ENCODE measurements around the gene ARHGEF16. TPM values are rescaled to one million over a fixed set of nuclear protein-coding genes. Genes with fewer than 3 reads are reported as not detected.

Gene ARHGEF16
- total and polyA plus RNA-seq, 11 donors: 0.31 to 1.4 (median 0.51) TPM

DNA sequence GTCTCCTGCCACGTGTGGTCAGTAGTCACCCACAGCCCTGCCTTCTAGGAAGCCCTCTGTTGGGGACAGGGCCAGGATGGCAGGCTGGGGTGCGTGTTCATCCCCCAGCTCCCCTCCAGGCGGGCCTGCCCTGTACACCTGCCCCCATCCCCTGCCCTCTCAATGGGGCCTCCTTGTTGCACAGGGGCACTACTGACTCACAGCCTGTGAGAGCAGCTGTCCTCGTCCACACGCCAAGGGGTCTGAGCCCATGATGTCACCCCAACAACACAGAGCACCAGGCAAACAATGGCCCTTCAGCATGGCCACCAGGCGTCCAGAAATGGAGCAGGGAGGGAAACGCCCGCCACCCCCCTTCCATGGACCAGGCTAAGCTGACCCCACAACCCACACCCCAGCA lies 64.3 kb downstream of the ARHGEF16 start:
- Histone ChIP-seq H3K4me3 (no peak overlapping the region), H3K4me1 (no peaks in the 10 kb centered on the region), H3K9me3 (peaks cover 0 to 3% (median 0%) of the 10 kb centered on the region in 12 donors), H3K27ac (no peak overlapping the region), H3K36me3 (no peaks in the 10 kb centered on the region), H3K27me3 (no peaks in the 10 kb centered on the region)
- WGBS, 4 donors: 89 to 95% (median 94%) methylated on average over 5 to 8 of the region's 8 CpGs
- DNase-seq (no peak), ATAC-seq (no peak)
- no peak for TF ChIP-seq POLR2A (IDR thresholded peaks at IDR 0.05)
- TF ChIP-seq, protein P1, sequence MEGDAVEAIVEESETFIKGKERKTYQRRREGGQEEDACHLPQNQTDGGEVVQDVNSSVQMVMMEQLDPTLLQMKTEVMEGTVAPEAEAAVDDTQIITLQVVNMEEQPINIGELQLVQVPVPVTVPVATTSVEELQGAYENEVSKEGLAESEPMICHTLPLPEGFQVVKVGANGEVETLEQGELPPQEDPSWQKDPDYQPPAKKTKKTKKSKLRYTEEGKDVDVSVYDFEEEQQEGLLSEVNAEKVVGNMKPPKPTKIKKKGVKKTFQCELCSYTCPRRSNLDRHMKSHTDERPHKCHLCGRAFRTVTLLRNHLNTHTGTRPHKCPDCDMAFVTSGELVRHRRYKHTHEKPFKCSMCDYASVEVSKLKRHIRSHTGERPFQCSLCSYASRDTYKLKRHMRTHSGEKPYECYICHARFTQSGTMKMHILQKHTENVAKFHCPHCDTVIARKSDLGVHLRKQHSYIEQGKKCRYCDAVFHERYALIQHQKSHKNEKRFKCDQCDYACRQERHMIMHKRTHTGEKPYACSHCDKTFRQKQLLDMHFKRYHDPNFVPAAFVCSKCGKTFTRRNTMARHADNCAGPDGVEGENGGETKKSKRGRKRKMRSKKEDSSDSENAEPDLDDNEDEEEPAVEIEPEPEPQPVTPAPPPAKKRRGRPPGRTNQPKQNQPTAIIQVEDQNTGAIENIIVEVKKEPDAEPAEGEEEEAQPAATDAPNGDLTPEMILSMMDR (IDR thresholded peaks at IDR 0.05): no peak
- intact Hi-C loops (cut with DNase I): no loop called here

DNA sequence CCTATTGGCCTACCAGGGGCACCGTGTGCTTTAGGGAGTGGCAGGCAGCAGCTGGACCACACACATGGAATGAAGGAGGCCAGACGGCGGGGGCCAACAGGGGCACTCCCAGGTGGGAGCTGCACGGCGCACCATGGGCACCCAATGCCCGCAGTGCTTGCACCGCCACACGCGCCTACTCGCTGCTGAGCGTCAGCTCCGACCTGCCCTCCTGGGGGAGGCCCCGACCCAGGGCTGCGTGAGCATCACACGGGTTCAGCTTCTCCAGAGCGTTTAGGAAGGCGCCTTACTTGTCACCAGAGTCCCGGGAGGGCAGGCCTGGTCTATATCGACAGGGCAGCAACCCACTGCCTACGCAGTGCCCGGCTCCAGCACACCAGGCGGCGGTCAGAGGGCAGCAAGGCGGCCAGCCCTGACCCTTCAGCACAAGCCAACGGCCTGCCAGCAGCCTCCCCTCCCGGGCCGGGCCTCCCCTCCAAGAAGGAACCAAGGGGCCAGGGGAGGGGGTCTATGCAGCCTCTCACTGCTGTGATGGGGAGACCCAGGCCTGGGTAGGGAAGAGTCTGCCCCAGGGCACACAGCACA lies 64.9 kb downstream of the ARHGEF16 start:
- no peak for DNase-seq
- no peak for ATAC-seq
- Histone ChIP-seq H3K36me3 (no peaks in the 10 kb centered on the region), H3K4me1 (no peaks in the 10 kb centered on the region), H3K9me3 (peaks cover 0 to 3% (median 0%) of the 10 kb centered on the region in 12 donors), H3K27ac (no peak overlapping the region), H3K4me3 (no peak overlapping the region), H3K27me3 (no peaks in the 10 kb centered on the region)
- 88 to 95% (median 93%) methylated on average over 12 to 27 of the region's 27 CpGs for WGBS, 4 donors
- intact Hi-C loops (cut with DNase I): no loop called here
- TF ChIP-seq, protein P1 (IDR thresholded peaks at IDR 0.05): no peak
- TF ChIP-seq POLR2A (IDR thresholded peaks at IDR 0.05): no peak

DNA sequence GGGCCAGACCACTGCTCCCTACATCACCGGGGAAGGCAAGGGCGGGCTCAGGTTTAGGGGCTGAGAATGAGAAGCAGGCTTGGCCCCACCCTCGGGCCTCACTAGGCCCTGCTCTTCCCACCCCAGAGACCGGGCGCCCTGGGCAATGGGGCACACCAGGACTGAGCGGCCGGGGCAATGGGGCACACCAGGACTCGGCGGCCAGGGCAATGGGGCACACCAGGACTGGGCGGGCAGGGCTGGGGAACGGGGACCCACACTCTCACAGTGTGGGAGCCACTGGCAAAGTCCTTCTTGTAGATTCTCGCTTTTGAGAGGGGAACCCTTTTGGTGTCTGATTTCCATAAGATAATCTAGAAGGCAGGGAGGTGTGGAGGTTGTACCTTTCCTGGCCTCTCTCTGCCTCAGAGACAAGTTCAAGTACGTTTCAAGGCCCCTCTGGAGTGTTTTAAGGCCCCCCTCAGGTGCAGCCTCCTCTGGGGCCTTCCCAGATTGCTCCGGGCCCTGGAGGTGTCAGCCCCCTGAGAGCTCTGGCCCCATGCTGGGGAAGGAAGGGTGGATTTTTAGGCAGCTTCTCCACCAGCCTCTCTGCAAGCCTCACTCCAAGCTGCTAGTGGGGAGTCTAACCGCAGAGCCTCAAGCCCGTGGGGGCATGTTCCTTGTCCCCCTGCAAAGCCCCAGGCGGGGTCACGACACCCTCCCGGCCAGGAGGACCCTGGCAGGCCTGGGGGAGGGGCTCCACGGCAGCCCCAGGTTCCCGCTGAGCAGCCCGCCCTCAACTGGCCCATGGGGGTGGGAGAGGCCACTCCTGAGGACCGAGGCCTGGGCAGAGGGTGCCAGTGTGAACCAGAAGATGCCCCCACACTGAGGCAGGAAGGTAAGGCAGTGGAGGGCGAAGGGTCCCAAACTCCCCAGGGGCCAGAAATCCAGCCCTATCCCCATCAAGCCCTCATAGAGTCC lies 66.2 kb downstream of the ARHGEF16 start:
- H3K27ac ChIP-seq: no peak overlapping the region
- DNase-seq: no peak
- no peak overlapping the region for H3K4me3 ChIP-seq
- WGBS, 4 donors: 87 to 94% (median 92%) methylated on average over 14 to 24 of the region's 24 CpGs
- H3K4me1 ChIP-seq: peaks cover 0 to 4% (median 0%) of the 10 kb centered on the region in 12 donors
- H3K9me3 ChIP-seq: peaks cover 0 to 3% (median 0%) of the 10 kb centered on the region in 12 donors
- no peaks in the 10 kb centered on the region for H3K36me3 ChIP-seq
- no peaks in the 10 kb centered on the region for H3K27me3 ChIP-seq
- TF ChIP-seq POLR2A (IDR thresholded peaks at IDR 0.05): no peak
- TF ChIP-seq, protein P1 (IDR thresholded peaks at IDR 0.05): no peak
- ATAC-seq: no peak
- intact Hi-C loops (cut with DNase I): no loop called here

DNA sequence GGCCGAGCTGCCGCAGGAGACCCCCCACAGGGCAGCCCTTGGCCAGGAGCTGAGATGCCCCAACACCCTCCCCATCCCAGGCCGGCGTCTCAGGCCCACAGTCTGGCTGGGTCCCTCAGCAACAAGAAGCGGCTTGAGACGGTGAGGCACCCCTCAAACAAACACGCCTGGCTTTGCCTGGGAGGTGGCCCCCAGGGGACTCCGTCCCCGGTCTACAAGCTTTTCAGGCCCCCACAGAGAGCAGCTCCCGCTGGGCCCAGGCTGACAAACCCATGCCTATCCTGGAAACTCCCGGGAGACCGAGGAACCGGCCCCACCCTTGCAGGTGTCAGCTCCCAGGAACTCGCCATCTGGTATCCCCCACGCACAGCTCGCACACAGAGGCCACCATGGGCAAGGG lies 67.0 kb downstream of the ARHGEF16 start:
- no peaks in the 10 kb centered on the region for H3K27me3 ChIP-seq
- no peak for DNase-seq
- TF ChIP-seq POLR2A (IDR thresholded peaks at IDR 0.05): no peak
- TF ChIP-seq, protein P1 (IDR thresholded peaks at IDR 0.05): no peak
- H3K36me3 ChIP-seq: no peaks in the 10 kb centered on the region
- intact Hi-C loops (cut with DNase I): no loop called here
- ATAC-seq: no peak
- peaks cover 0 to 8% (median 0%) of the 10 kb centered on the region in 12 donors for H3K4me1 ChIP-seq
- H3K27ac ChIP-seq: no peak overlapping the region
- no peak overlapping the region for H3K4me3 ChIP-seq
- peaks cover 0 to 3% (median 0%) of the 10 kb centered on the region in 12 donors for H3K9me3 ChIP-seq
- WGBS, 4 donors: 88 to 100% (median 91%) methylated on average over 3 to 16 of the region's 16 CpGs

Measured in heart left ventricle (tissue), 16 donors.